Stromal cell of bone marrow (primary cell): ENCODE data around the gene SAP30BP.

Experiments used
- DNase-seq: peaks from one replicate; pipeline ENCODE4 v3.0.0-alpha.2; 2012; ENCODE audit warnings: low read depth

SAP30BP gene

GRCh38 chr17:75721463-75722011, 54.4 kb downstream of the SAP30BP start:
- no peak for DNase-seq

GRCh38 chr17:75722076-75722475, 54.9 kb downstream of the SAP30BP start:
- DNase-seq: no peak

- no peak for DNase-seq
Observed at GRCh38 chr17:75722542-75723095, 55.5 kb downstream of the SAP30BP start.

- DNase-seq: no peak
Observed at GRCh38 chr17:75723171-75723930, 56.2 kb downstream of the SAP30BP start.

GRCh38 chr17:75724016-75725003, 57.2 kb downstream of the SAP30BP start:
- no peak for DNase-seq

- no peak for DNase-seq
Observed at GRCh38 chr17:75725504-75725903, 58.4 kb downstream of the SAP30BP start.

DNA sequence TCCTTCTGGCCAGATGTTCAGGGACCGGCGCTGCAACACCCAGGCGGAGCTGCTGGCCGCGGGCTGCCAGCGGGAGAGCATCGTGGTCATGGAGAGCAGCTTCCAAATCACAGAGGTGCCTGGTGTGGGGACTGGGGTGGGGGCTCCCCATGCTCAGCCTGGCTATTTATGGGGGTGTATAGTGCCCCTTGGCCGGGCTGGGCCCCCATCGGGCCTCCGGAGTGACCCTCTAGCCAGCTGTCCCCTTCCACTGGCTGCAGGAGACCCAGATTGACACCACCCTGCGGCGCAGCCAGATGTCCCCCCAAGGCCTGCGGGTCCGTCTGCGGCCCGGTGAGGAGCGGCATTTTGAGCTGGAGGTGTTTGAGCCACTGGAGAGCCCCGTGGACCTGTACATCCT, 60.3 kb downstream of the SAP30BP start:
- DNase-seq: no peak

DNA sequence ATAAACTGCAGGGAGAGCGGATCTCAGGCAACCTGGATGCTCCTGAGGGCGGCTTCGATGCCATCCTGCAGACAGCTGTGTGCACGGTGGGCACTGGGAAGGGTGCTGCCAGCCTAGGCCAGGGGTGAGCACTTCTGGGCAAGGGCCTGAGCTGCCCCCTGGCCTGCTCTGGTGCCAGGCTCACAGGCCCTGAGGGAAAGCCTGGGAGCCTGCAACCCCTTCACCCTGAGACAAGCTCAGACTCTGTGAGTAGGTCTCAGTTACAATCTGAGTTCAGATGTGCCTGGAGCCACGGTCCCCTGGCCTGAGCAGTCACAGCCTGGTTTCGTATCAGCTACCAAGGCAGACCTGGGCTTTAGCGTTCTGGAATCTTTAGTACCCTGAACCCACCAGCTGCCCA, 62.2 kb downstream of the SAP30BP start:
- no peak for DNase-seq

GRCh38 chr17:75730065-75730464, 62.9 kb downstream of the SAP30BP start:
- DNase-seq: no peak

GRCh38 chr17:75731086-75731715, 64.1 kb downstream of the SAP30BP start:
- no peak for DNase-seq

GRCh38 chr17:75731716-75732498, 64.8 kb downstream of the SAP30BP start:
- no peak for DNase-seq

- DNase-seq: no peak
Observed at GRCh38 chr17:75733471-75733870, 66.3 kb downstream of the SAP30BP start.

GRCh38 chr17:75734674-75735294, 67.6 kb downstream of the SAP30BP start:
- no peak for DNase-seq

DNA sequence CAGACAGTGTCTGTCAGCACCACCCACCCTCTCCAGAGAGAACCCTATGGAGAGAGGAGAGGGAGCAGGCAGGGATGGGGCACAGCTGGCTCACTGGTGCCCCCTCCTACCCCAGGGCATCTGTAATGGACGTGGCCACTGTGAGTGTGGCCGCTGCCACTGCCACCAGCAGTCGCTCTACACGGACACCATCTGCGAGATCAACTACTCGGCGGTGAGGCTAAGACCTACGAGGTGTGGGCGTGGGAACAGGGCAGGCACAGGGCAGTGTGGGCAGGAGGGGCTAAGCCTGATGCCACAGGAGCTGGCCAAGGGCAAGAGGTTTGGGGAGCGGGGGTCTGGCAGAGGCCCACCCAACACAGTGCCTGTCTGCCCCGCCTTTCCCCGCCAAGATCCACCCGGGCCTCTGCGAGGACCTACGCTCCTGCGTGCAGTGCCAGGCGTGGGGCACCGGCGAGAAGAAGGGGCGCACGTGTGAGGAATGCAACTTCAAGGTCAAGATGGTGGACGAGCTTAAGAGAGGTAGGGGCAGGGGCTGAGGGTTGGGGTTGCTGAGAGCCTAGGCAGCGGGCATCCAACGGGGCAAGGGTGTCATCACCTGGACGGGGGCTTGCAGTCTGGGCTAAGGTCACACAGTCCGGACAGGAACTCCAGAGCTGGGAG, 69.2 kb downstream of the SAP30BP start:
- no peak for DNase-seq

DNA sequence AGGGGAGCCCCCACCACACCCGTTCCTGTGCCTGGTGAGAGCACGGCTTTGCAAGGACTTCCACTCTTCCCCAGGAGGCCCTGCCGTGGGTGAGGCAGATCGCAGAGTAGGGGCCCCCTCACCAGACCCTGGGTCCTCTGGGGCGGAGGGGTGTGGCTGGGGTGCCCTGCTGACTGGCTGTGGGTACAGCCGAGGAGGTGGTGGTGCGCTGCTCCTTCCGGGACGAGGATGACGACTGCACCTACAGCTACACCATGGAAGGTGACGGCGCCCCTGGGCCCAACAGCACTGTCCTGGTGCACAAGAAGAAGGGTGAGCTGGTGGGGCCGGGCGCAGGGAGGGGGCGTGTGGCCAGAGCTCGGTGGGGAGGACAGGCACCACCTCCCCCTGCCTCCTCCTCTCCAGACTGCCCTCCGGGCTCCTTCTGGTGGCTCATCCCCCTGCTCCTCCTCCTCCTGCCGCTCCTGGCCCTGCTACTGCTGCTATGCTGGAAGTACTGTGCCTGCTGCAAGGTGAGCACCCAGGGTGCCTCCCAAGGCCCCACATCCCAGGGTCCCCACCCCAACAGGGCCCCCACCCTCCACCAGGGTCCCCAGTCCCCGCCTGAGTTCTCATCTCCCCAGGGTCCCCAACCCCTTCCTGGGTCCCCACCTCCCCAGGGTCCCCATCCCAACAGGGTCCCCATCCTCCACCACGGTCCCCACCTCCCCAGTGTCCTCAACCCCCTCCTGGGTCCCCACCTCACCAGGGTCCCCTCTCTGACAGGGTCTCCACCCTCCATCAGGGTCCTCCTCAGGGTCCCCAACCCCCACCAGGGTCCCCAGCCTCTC, 70.2 kb downstream of the SAP30BP start:
- DNase-seq: no peak

DNA sequence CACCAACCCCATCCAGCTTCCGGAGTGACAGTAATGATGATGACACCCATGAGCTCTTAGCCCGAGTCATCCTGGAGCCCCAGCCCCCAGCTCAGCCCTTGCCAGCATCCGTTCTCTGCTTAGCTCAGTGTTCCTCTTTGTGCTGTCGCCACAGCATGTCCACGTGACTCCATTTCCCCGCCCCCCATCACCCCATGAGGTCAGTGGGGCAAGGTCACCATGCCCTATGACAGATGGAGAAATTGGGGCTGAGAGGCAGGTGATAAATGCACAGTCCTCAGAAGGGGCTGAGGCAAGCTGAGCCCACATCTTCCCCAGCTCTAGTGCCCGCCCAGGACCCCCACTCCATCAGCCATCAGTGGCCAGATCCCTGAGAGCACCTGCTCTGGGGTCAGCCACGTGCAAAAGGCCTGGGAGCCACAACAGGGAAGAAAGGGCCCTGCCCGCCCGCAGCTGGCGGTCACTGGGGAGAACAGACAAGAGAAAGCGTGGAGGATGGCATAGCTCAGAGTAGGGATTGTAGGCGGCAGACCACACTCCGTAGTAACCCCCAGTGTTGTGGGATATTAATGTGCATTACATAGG, 71.2 kb downstream of the SAP30BP start:
- peak; percentile 8 for DNase-seq

DNA sequence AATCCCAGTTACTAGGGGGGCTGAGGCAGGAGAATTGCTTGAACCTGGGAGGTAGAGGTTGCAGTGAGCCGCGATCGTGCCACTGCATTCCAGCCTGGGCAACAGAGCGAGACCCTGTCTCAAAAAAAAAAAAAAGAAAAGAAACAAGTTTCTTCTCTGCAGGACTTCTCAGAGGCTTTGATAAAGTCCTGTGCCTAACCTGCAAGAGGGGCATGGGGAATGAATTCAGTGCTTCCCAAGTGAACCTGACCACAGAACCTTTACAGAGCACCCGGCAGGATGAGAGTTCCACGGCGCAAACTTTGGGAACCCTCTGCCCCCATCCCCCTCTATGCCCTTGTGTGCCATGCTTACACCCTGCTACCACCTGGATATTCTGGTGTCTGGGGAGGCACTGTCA, 72.0 kb downstream of the SAP30BP start:
- DNase-seq: no peak

DNA sequence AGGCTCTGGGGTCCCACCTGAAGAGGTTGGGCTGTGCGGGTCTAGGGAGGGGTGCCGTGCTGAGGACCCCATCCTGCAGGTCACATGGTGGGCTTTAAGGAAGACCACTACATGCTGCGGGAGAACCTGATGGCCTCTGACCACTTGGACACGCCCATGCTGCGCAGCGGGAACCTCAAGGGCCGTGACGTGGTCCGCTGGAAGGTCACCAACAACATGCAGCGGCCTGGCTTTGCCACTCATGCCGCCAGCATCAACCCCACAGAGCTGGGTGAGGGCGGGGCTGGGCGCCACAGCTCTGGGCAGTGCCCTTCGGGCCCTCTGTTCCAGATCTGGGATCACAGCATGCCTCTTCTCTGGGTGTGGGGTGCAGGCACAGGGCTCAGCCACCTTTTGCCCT, 72.7 kb downstream of the SAP30BP start:
- no peak for DNase-seq

DNA sequence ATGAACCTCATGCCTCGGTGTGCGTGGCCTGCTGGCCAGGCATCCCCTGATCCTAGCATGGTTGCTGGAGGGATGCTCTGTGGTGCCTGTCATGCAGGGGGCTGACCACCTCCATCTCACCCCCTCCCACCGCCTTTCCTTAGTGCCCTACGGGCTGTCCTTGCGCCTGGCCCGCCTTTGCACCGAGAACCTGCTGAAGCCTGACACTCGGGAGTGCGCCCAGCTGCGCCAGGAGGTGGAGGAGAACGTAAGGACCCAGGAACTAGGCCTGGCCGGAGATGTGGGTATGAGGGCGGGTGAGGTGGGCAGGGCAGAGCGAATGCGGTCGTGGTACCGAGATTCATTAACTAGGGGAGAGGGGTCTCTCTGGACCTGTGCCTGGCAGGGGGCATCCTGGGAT, 73.1 kb downstream of the SAP30BP start:
- DNase-seq: no peak
